HG02973 (cell line): ENCODE data around the gene ZYX.
A peak's percentile ranks its signal among the peaks of the same experiment; 100 is the strongest.

Experiments
- ATAC-seq: cut with Tn5 transposase; IDR thresholded peaks from one replicate; pipeline ENCODE4 v1.9.1; 2021; ENCODE audit warnings: moderate library complexity; ENCODE audit not compliant: unreplicated experiment

Gene ZYX

DNA sequence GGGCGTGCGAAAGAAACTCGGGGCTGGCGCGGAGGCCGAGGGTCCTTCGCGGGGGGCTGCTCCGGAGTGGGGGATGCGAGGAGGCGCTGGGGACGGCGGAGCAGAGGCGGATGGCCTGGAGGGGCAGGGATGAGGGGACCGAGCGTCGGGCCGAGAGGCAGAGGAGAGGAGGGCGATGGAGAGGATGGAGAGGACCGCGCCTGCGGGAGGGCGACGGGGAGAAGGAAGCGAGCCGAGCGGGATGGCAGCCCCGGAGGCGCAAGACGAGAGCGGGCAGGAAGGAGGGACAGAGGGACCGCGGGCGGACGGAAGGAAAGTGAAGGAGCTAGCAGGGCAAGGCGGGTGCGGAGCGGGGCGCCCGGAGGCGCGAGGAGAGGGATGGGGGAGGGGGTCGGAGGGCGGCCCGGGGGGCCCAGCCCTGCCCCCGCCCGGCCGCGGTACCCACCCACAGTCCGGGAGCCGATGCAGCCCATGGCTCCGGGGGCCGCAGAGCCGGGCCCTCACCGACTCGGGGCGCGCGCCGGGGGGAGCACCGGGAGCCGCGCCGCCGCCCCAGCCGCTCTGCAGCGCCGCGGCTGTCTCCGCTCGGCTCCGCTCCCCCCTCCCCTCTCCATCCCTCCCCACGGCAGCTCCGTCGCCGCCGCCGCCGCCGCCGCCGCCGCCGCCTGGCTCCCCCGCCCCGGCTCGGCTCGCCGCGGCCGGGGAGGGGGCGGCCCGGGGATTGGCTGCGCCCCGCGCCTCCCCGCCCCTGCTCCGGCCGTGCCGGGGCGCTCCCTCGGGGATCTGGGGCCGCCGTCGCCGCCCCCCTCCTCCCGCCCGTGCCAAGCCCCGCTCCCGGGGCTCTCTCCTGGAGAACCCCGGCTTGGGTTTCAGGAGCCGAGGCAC, 18.8 kb upstream of the ZYX start, which contains the start of gene FAM131B:
TSS of gene FAM131B (minus strand) at position 583 of the 885 bp plus-strand sequence. CDS start at position 473, 110 bp downstream.
- no peak for ATAC-seq

DNA sequence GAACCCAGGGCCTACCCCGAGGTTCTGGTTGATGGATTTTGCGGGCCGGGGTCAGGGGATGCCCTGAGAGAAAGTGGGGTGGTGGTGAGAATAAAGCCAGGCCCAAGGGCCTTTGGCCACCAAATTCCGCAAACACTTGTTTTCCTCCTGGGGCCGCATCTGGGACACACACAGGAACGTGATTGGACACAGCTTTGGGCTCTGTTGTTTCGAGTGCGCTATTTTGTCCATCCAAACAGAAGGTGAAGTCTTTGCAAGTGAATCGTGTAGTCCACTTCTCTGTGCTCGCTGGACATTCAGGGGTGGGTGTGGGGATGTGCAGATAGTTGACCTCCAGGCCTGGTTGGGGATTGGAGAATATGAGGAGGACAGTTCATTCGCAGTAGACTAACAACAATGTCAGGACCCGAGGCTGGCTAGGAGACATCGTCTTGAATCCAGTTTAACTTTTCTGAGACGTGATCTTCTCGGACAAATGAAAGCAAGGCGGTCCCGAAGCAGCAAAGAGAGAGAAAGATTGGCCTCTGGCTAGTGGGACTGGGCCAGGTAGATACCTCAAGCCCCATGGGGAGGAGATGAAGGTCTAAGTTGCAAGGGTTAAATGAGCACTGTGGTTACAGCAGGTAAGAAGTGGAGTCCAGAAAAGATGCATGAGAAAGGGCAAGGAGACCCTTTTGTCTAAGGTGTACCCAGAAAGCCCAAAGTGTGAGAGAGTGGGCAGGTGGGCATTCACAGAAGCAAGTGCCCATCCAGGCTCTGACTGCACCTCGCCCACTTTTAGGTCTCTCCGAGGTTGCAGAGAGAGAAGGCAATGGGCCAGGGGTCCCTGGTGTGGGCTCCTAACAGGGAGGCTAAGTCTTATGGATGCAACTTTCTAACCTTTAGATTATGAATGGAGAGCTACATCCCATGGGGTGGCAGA, 17.9 kb upstream of the ZYX start:
- ATAC-seq, result no peak

DNA sequence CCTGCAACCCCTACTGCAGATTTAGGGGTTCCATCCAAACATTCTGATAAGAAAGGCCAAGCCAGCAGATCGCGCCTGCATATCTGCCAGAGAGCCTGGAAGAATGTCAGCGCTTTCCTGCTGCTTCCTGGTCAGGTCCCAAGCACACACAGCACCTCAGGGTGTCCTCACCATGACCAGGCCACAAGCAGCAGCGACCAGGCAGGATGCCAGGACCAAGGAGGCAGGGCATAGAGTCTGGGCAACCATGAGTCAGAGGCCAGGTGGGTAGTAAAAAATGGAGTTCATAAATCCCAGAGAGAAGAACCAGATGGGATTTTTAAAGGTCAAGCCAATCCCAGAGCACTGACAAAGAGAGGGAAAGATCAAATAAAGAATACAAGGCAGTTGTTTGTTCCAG, 13.2 kb upstream of the ZYX start:
- ATAC-seq, result no peak

DNA sequence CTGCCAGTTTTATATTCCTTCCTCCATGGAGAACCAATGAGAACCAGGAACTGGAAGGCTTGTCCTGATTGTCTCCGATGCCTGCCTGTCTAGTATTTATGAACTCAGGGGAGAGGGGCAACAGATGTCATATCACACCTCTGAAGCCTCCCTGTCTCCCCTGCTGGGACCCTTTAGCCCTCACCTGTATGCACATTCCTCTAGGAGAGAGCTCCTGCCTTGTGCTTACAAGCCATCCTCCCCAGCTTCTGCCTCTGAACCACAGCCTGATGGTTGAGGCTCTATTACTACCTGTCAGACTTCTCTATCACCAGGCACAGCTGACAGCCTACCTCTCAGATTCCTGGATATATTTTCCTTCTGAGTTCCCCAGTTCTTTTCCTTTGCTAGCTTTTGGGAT, 12.8 kb upstream of the ZYX start:
- ATAC-seq, result no peak

DNA sequence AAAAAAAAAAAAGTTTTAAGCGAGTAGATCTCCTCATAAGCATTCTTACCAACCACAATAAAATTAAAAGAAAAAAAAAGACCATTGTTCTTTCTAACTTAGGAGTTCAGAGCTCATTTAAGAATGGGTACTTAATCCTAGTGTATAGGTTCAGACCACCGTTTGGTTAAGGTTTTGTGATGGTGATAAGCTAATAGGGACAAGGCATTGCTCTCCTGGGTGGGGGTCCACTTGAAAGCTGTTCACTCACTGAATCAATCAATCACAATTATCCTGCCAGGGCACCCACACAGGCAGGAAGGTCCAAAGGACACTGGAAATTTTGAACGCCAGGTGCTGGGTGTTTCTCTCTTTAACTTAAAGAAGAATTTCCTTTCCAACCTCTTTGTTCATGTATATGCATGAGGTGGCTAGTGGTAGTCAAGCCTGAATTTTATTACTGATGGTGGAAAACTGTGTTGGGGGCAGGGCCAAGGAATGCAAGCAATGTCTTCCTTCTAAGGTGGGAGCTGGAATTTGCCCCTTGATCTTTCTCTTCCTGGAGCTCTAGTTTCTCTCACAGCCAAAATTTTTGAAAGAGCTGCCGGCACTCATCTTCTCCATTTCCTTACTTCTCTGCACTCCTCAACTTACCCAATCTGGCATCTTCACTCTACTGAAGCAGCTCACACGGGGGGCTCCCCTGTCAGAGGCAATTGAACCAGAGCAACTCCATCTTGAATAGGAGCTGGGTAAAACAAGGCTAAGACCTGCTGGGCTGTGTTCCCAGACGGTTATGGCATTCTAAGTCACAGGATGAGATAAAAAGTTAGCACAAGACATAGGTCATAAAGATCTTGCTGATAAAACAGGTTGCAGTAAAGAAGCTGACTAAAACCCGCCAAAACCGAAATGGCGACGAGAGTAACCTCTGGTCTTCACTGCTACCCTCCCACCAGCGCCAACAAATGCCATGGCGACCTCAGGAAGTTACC, 11.2 kb upstream of the ZYX start:
- no peak for ATAC-seq

DNA sequence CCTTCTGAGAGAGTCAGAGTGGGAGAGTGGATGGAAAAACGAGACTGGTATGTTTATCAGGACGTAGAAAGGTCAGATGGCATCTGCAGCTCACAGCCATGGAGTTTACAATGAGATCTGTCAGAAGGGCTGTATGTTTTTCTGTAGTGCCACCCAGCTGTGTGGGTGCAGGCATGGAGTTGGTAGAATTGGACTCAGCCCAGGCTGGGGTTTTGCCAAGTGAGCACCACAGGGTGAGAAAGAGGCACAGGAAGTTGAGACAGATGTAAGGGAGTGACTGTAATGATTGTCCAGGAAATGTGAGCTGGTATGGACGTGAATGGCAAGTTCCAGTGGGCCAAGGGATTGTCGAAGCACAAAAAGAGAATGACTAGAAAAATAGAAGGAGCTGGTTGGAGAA, 9.1 kb upstream of the ZYX start:
- no peak for ATAC-seq

DNA sequence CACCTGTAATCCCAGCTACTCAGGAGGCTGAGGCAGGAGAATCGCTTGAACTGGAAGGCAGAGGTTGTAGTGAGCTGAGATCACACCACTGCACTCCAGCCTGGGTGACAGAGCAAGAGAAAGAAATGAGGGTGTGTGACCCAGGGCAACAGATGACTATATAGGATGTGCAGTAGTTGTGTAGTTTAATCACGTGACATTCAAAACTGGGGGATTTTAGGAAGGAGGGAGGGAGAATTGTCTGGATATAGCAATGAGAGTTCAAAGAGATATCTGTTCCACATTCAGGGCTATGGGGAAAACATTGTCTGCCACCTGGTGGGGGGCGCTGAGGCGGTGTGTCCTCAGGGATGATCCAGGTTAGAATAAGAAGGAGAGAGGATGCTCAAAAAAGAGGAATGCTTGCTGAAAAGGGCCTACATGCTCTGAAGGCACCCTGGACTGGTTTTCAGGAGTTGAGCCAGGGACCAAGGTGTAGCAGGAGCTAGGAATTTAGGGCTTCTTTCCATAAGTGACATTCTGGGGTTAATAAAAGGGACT, 7.8 kb upstream of the ZYX start:
- no peak for ATAC-seq

DNA sequence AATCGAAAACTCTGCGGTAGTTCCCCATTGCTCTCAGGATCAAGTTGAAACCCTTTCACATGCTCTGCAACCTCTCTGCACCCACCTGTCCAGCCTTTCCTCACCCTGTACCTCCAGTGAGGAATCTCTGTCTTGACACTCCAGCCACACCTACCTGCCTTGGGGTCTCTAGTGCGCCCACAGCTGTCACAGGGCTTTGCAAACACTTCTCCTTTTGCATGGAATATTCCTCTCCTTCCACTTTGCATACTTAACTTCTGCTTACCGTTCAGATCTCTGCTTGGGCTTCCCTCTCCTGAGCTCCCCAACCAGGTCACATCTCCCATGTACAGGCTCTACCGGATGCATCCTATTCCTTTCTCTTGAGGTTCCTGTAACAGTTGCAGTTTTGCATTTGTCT, 6.6 kb upstream of the ZYX start:
- ATAC-seq, result no peak

DNA sequence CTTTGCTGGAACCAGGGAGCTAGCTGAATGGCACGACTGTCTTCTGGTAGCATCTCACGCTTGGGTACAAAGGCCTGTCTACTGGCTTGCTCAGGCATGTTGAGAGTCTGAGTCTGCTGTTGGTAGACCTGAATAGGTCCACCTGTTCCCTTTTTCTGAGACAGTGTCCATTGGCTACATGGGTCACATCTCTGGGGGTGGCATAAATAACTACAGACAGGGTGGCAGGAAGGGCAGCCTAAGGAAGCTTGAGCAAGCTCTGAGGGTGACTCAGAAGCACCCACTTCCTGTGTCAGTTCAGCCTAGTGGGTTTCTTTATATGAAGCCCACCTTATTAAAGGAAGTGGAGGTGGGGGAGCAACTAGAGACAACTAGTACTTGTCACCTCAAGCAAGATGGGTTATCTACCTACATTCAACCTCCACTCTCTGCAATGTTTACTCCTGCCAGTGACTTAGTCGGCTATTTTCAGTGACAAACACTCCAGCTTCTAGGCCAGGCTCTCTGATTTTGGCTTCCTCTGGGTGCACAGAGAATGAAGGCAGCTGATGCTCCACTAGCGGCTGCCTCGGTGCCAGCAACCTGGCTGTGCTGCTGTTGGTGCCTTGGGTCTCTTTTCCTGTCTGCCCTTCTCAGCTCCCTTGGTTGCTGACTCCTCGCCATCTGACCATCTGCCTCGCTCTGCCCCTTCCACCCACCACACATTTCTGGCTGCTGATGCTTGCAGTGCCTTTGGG, 5.7 kb upstream of the ZYX start:
- ATAC-seq, result no peak

DNA sequence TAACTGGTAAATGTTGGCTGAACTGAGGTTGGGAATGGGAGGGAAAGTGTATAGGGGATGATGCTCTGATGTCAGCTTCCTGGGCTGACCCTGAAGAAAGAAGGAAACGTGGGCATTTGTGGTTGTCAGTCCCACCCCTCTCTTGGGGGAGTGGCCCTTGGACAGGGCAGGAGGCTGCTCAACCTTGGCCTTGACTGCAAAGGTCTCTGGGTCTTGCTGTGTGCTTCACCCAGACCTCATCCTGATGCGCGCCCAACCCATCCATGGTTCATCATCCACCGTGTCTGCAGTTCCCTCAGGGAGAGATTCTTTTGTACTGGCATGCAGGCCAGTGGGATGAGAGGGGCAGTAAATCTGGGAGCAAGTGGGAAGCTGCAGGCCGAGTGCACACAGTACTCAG, 4.7 kb upstream of the ZYX start:
- no peak for ATAC-seq

DNA sequence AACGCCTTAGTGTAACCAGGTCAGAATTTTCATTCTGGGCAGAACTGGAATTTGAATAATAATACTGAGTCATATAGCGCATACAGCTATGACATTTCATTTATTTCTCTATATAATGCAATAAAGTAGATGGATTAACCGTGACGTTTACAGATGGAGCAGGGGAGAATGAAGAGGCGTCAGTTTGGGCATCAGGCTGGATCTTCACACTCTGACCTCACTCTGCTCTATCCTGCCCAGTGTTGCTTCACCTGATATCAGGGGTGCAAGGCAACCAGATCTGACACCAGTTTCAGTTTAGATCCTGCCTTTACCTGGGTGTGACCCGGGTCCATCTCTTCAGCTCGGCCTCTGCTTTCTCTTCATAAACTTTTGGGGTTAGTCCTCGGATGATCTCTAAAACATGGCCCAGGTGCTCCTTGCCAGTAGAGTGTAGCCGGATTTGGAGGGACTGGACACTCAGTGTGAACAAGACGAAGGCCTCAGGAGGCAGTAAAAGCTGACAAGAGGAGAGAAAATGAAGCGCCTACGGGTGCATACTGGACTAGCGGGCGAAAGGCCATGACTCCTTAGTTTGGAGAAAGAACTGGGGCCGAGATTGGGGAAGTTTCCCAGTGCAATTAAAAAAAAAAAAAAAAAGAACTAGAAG, 1.4 kb upstream of the ZYX start:
- ATAC-seq, result no peak

DNA sequence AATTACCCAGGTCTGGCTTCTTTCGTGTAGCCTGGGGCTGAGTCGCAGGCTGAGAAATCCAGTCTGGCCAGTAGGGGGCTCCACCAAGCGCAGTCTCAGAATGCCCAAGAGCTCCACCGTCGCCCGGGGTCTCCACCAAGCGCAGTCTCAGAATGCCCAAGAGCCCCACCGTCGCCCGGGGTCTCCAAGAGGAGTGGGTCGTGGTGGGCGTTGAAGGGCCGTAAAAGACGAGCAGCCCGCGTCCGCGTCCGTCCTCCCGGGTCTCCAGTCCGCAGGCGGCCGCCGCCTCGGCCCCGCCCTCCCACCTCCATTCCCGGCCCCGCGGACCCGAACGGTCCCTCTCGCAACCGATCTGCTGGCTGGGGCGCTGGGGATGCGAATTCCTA, 892 bp upstream of the ZYX start:
- ATAC-seq, result peak; percentile 48

DNA sequence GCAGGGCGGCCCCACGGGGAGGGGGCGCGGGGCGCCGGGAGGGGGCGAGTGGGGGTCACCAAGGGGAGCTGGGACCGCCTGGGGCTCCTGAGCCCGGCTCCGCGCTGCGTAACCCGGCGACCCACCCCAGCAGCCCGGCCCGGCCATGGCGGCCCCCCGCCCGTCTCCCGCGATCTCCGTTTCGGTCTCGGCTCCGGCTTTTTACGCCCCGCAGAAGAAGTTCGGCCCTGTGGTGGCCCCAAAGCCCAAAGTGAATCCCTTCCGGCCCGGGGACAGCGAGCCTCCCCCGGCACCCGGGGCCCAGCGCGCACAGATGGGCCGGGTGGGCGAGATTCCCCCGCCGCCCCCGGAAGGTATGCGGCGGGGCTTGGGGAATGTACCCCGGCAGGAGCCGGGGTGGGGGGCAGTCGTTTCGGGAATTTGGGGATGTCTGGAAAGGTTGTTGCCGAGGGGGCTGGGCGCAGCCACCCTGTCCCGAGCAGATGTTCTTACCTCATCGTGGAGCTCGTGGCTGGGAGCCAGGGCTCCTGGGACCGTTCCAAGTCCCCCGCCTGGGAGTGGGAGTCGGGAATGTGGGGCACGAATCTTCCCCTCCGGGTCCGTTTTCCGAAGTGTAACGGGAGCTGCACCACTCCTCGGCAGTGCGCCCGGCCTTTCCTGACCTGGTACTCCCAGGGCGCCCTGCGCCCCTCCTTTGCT, 431 bp downstream of the ZYX start:
- ATAC-seq, result peak; percentile 12

DNA sequence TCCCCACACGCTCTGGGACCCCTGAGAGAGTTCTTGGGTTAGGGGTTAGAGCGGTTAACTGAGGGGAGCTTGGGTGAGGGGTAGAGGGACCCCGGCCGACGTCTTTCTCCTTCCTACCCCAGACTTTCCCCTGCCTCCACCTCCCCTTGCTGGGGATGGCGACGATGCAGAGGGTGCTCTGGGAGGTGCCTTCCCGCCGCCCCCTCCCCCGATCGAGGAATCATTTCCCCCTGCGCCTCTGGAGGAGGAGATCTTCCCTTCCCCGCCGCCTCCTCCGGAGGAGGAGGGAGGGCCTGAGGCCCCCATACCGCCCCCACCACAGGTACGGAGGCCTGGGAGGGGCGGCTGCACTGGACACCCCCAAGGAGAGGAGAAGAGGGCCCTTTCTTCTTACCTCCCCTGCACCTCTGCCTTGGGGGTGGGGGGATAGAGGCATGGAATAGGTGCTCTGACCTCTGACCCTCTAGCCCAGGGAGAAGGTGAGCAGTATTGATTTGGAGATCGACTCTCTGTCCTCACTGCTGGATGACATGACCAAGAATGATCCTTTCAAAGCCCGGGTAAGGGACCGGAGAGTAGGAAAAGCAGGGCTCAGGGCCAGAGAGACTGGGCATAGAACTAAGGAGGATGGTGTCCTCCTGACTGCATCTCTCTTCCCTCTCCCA, 1.1 kb downstream of the ZYX start:
- no peak for ATAC-seq

DNA sequence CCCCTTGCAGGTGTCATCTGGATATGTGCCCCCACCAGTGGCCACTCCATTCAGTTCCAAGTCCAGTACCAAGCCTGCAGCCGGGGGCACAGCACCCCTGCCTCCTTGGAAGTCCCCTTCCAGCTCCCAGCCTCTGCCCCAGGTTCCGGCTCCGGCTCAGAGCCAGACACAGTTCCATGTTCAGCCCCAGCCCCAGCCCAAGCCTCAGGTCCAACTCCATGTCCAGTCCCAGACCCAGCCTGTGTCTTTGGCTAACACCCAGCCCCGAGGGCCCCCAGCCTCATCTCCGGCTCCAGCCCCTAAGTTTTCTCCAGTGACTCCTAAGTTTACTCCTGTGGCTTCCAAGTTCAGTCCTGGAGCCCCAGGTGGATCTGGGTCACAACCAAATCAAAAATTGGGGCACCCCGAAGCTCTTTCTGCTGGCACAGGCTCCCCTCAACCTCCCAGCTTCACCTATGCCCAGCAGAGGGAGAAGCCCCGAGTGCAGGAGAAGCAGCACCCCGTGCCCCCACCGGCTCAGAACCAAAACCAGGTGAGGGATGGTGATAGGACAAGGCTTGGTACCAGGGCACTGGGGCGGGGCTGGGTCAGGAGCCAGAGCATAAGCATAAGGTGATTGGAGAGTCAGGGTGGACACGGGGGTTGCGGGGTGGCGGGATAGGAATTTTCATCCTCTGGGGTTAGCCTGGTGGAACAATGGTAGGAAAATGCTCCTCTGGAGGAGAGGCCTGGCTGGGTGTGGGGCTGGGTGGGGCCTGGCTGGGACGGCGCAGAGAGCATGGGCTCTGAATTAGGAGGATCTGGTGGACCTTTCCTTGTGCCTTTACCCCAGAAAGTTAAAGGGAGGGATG, 1.9 kb downstream of the ZYX start:
- ATAC-seq, result no peak

DNA sequence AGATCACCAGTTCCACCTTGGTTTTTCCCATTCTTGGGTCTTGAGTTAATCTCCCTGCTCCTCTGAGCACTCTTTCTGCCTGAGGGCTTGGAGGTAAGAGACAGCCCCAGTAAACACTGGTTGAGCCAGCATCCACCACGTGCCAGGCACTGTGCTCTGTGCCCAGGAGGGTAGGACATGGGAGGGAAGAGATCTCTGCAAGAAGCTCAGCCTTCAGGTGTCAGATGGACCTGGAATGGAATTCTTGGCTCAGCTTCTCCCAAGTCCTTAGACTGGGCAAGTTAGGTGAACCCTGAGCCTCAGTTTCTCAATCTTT, 2.5 kb downstream of the ZYX start:
- ATAC-seq, result no peak

DNA sequence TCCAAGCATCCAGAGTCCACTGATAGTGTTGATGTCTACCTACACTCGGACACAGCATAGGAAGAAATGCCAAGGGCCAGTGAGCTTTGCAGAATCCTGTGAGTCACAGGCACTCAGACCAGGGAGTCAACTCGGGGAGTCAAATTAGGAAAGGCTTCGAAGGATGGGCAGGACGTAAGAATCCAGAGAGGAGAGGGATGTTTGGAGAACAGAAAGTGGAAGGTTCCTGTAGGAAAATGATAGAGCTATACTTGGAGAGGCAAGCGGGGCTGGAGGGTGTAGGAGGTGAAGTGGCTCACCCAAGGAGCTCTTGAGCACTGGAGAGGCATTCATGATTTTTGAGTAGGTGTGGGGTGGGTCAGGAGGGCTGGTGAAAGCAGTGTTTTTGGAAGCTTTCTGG, 3.0 kb downstream of the ZYX start:
- no peak for ATAC-seq
